ENCODE data around the gene DNAJC17. TPM values are rescaled to one million over a fixed set of nuclear protein-coding genes. Genes with fewer than 3 reads are reported as not detected.

The DNAJC17 gene
- total and polyA plus RNA-seq, 2 of the 13 experiments (the other 11 are each of a cell fraction or from before 2014, with no cell fraction given) = 22.2 to 26.5 TPM

DNA sequence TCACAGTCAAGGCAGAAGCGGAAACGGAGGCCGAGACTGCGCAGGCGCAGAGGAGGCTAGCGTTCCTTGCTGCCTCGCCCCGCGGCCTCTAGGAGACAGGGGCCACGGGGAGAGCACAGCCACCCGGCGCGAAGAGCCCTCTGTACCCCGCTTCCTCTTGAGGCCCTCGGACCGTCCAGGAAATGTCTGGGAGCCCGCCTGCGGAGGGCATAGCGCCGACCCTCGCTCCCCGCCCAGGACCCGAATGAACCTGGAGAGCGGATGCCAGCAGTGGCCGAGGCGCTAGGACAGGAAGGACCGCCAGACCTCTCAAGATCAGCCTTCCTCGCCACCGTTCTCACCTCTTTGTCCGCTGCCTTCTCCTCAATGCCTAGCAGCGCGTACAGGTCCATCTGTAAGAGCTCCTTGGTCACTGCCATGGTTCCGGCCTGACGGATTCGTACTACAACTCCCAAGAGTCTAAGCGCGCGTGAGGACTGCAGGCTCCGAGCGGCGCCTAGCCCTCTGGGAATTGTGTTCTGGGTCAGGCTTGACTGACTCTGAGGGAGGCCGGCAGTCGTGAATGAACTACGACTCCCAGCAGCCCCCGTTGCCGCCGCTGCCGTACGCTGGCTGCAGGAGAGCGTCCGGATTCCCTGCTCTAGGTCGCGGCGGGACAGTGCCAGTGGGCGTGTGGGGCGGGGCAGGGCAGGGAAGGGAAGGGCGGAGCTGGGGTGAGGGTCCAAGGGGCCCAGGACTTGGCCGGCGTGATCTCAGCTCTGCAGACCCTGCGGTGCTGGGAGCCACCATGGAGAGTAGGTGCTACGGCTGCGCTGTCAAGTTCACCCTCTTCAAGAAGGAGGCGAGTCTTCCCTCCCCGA lies at the start of gene DNAJC17, which contains the start of gene ZFYVE19 (continued):
- TF ChIP-seq ZBTB4 (CRISPR knock-in tag; IDR thresholded peaks at IDR 0.05; ENCODE audit: borderline replicate concordance) (no peak), ZNF138 (CRISPR knock-in tag; IDR thresholded peaks at IDR 0.05; ENCODE audit: low read depth) (no peak), ZNF343 (CRISPR knock-in tag; IDR thresholded peaks at IDR 0.05) (peak; percentile 22; the same call in 1 of the 2 replicates), TGIF2 (CRISPR knock-in tag; IDR thresholded peaks at IDR 0.05) (no peak; the same call in 1 of the 2 replicates), ZNF607 (CRISPR knock-in tag; IDR thresholded peaks at IDR 0.05; ENCODE audit: borderline replicate concordance) (no peak; the same call in 1 of the 2 replicates), PLRG1 (conservative IDR thresholded peaks at IDR 0.05) (no peak), FOXK1 (CRISPR knock-in tag; IDR thresholded peaks at IDR 0.05; ENCODE audit: borderline replicate concordance, low read depth) (peak; percentile 78; the same call in 1 of the 2 replicates), GATAD2A (CRISPR knock-in tag; IDR thresholded peaks at IDR 0.05) (peak; percentile 37; the same call in 1 of the 2 replicates), FOXA3 (CRISPR knock-in tag; IDR thresholded peaks at IDR 0.05) (peak; percentile 9; the same call in 1 of the 2 replicates), MYC (CRISPR knock-in tag; IDR thresholded peaks at IDR 0.05; ENCODE audit: borderline replicate concordance) (no peak; the same call in 1 of the 2 replicates), ARNT2 (CRISPR knock-in tag; IDR thresholded peaks at IDR 0.05; ENCODE audit: low read depth) (peak; percentile 73; the same call in 1 of the 2 replicates), ZNF101 (CRISPR knock-in tag; IDR thresholded peaks at IDR 0.05; ENCODE audit: borderline replicate concordance, low read depth) (no peak), MEIS2 (CRISPR knock-in tag; IDR thresholded peaks at IDR 0.05) (peak; percentile 62; the same call in 1 of the 2 replicates), JUN (CRISPR knock-in tag; IDR thresholded peaks at IDR 0.05) (0 out of 2 replicates have a peak, but pooled peaks have one; percentile 15), WIZ (CRISPR knock-in tag; IDR thresholded peaks at IDR 0.05) (no peak; the same call in 1 of the 2 replicates), ZMAT3 (CRISPR knock-in tag; conservative IDR thresholded peaks at IDR 0.05) (peak; percentile 66), RFXAP (CRISPR knock-in tag; IDR thresholded peaks at IDR 0.05; ENCODE audit: borderline replicate concordance) (peak; percentile 36), ZNF329 (CRISPR knock-in tag; IDR thresholded peaks at IDR 0.05; ENCODE audit: low read depth) (no peak; the same call in 1 of the 2 replicates)
- TF ChIP-seq, protein P1, sequence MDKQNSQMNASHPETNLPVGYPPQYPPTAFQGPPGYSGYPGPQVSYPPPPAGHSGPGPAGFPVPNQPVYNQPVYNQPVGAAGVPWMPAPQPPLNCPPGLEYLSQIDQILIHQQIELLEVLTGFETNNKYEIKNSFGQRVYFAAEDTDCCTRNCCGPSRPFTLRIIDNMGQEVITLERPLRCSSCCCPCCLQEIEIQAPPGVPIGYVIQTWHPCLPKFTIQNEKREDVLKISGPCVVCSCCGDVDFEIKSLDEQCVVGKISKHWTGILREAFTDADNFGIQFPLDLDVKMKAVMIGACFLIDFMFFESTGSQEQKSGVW (CRISPR knock-in tag; IDR thresholded peaks at IDR 0.05; ENCODE audit: borderline replicate concordance) = no peak
- TF ChIP-seq, protein P2, sequence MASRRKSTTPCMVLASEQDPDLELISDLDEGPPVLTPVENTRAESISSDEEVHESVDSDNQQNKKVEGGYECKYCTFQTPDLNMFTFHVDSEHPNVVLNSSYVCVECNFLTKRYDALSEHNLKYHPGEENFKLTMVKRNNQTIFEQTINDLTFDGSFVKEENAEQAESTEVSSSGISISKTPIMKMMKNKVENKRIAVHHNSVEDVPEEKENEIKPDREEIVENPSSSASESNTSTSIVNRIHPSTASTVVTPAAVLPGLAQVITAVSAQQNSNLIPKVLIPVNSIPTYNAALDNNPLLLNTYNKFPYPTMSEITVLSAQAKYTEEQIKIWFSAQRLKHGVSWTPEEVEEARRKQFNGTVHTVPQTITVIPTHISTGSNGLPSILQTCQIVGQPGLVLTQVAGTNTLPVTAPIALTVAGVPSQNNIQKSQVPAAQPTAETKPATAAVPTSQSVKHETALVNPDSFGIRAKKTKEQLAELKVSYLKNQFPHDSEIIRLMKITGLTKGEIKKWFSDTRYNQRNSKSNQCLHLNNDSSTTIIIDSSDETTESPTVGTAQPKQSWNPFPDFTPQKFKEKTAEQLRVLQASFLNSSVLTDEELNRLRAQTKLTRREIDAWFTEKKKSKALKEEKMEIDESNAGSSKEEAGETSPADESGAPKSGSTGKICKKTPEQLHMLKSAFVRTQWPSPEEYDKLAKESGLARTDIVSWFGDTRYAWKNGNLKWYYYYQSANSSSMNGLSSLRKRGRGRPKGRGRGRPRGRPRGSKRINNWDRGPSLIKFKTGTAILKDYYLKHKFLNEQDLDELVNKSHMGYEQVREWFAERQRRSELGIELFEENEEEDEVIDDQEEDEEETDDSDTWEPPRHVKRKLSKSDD (CRISPR knock-in tag; IDR thresholded peaks at IDR 0.05; ENCODE audit: low read depth) = peak; percentile 60; the same call in 1 of the 2 replicates
- TF ChIP-seq, protein P3, sequence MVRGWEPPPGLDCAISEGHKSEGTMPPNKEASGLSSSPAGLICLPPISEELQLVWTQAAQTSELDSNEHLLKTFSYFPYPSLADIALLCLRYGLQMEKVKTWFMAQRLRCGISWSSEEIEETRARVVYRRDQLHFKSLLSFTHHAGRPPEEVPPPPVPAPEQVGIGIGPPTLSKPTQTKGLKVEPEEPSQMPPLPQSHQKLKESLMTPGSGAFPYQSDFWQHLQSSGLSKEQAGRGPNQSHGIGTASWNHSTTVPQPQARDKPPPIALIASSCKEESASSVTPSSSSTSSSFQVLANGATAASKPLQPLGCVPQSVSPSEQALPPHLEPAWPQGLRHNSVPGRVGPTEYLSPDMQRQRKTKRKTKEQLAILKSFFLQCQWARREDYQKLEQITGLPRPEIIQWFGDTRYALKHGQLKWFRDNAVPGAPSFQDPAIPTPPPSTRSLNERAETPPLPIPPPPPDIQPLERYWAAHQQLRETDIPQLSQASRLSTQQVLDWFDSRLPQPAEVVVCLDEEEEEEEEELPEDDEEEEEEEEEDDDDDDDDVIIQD (CRISPR knock-in tag; IDR thresholded peaks at IDR 0.05; ENCODE audit: low read depth) = 0 out of 2 replicates have a peak, but pooled peaks have one; percentile 51

Data from HepG2 (cell line).